HEK293 (cell line): ENCODE data around the gene MYO1B.

Experiments used
- CTCF ChIA-PET: fragments of 350-600 bp; formaldehyde crosslinking; extraction: SDS; loops from one replicate; lab custom pipeline; 2021; ENCODE audit warnings: antibody characterized with exemption; lab: Yijun Ruan, JAX
- POLR2A ChIA-PET: fragments of 300-600 bp; formaldehyde crosslinking; extraction: SDS; loops from one replicate; lab custom pipeline; 2020; ENCODE audit warnings: antibody characterized with exemption, inconsistent platforms; lab: Yijun Ruan, JAX
- H3K27ac ChIP-seq: fragments of 200-500 bp; sonication (Bioruptor generic); 2 replicates; pipeline ENCODE4 v1.5.1; 2014; ENCODE audit warnings: low read depth, low read length, control low read depth, inconsistent platforms; ENCODE audit errors: extremely low read depth
- H3K36me3 ChIP-seq, 2 experiments: fragments of 200-500 bp in 1 of 2; sonication (Bioruptor generic) in 1 of 2; 1 replicate in 1 of 2; 2 replicates in 1 of 2; pipeline ENCODE4 v1.5.1; 2014 to 2017; ENCODE audit warnings: inconsistent platforms in 2 of 2, low read length in 2 of 2; ENCODE audit not compliant: control insufficient read depth in 2 of 2, insufficient read depth in 1 of 2
- H3K4me1 ChIP-seq: fragments of 200-500 bp; sonication (Bioruptor generic); 2 replicates; pipeline ENCODE4 v1.5.1; 2014; ENCODE audit warnings: mild to moderate bottlenecking, low read length, inconsistent platforms; ENCODE audit not compliant: control insufficient read depth, insufficient read depth
- H3K4me3 ChIP-seq: 2 replicates; pipeline ENCODE4 v1.5.1; 2011; ENCODE audit warnings: low read depth, mild to moderate bottlenecking, control low read depth, low read length, moderate library complexity
- H3K9me3 ChIP-seq: fragments of 200-500 bp; sonication (Bioruptor generic); 2 replicates; pipeline ENCODE4 v1.5.1; 2014; ENCODE audit warnings: low read depth, low read length, inconsistent platforms; ENCODE audit not compliant: control insufficient read depth, insufficient read depth
- ATF2 ChIP-seq: fragments of 450-650 bp; formaldehyde crosslinking; IDR thresholded peaks from 2 replicates; pipeline ENCODE4 v1.5.1; 2016; ENCODE audit warnings: missing biosample characterization, missing genetic modification characterization, low read depth
- HOXC10 ChIP-seq: sonication (generic); formaldehyde crosslinking; IDR thresholded peaks from 2 replicates; pipeline ENCODE4 v1.8.1; 2023; ENCODE audit warnings: mild to moderate bottlenecking, missing genetic modification reagents
- IKZF3 ChIP-seq: fragments of 450-650 bp; IDR thresholded peaks from 2 replicates; pipeline ENCODE4 v1.5.0; 2018; ENCODE audit warnings: missing biosample characterization, mild to moderate bottlenecking, missing genetic modification characterization, moderate library complexity
- KLF16 ChIP-seq: fragments of 450-650 bp; formaldehyde crosslinking; IDR thresholded peaks from 2 replicates; pipeline ENCODE4 v1.5.1; 2017; ENCODE audit warnings: missing biosample characterization, missing genetic modification characterization
- MZF1 ChIP-seq: fragments of 450-650 bp; formaldehyde crosslinking; IDR thresholded peaks from 2 replicates; pipeline ENCODE4 v1.5.1; 2017; ENCODE audit warnings: missing biosample characterization, missing genetic modification characterization, borderline replicate concordance
- OSR2 ChIP-seq: fragments of 450-650 bp; formaldehyde crosslinking; IDR thresholded peaks from 2 replicates; pipeline ENCODE4 v1.5.1; 2016; ENCODE audit warnings: missing biosample characterization, missing genetic modification characterization
- PRDM6 ChIP-seq: fragments of 450-650 bp; formaldehyde crosslinking; IDR thresholded peaks from 2 replicates; pipeline ENCODE4 v1.5.1; 2017; ENCODE audit warnings: missing biosample characterization, missing genetic modification characterization
- SCRT1 ChIP-seq: fragments of 450-650 bp; formaldehyde crosslinking; IDR thresholded peaks from 2 replicates; pipeline ENCODE4 v1.5.1; 2016; ENCODE audit warnings: missing biosample characterization, missing genetic modification characterization, borderline replicate concordance
- TSHZ1 ChIP-seq: fragments of 450-650 bp; formaldehyde crosslinking; IDR thresholded peaks from 2 replicates; pipeline ENCODE4 v1.5.1; 2016; ENCODE audit warnings: missing biosample characterization, missing genetic modification characterization, borderline replicate concordance
- ZBTB1 ChIP-seq: fragments of 450-650 bp; formaldehyde crosslinking; IDR thresholded peaks from 2 replicates; pipeline ENCODE4 v1.5.1; 2016; ENCODE audit warnings: missing biosample characterization, missing genetic modification characterization
- ZFP3 ChIP-seq: fragments of 450-650 bp; formaldehyde crosslinking; IDR thresholded peaks from 2 replicates; pipeline ENCODE4 v1.5.1; 2016; ENCODE audit warnings: low read depth, missing biosample characterization, missing genetic modification characterization
- ZNF114 ChIP-seq: fragments of 450-650 bp; formaldehyde crosslinking; IDR thresholded peaks from 2 replicates; pipeline ENCODE4 v1.5.0; 2017; ENCODE audit warnings: missing biosample characterization, missing genetic modification characterization
- ZNF121 ChIP-seq: fragments of 450-650 bp; formaldehyde crosslinking; IDR thresholded peaks from 2 replicates; pipeline ENCODE4 v1.5.1; 2016; ENCODE audit warnings: missing biosample characterization, missing genetic modification characterization
- ZNF146 ChIP-seq: fragments of 450-650 bp; formaldehyde crosslinking; IDR thresholded peaks from 2 replicates; pipeline ENCODE4 v1.5.1; 2016; ENCODE audit warnings: missing biosample characterization, missing genetic modification characterization
- ZNF157 ChIP-seq: fragments of 450-650 bp; formaldehyde crosslinking; IDR thresholded peaks from 2 replicates; pipeline ENCODE4 v1.5.1; 2016; ENCODE audit warnings: missing biosample characterization, missing genetic modification characterization
- ZNF341 ChIP-seq: fragments of 450-650 bp; formaldehyde crosslinking; IDR thresholded peaks from 2 replicates; pipeline ENCODE4; 2016; ENCODE audit warnings: low read depth, missing biosample characterization, missing genetic modification characterization
- ZNF488 ChIP-seq: fragments of 450-650 bp; formaldehyde crosslinking; IDR thresholded peaks from 2 replicates; pipeline ENCODE4 v1.5.1; 2016; ENCODE audit warnings: missing biosample characterization, missing genetic modification characterization
- ZNF501 ChIP-seq: fragments of 450-650 bp; formaldehyde crosslinking; IDR thresholded peaks from 2 replicates; pipeline ENCODE4 v1.5.1; 2016; ENCODE audit warnings: missing biosample characterization, missing genetic modification characterization
- ZNF621 ChIP-seq: fragments of 450-650 bp; formaldehyde crosslinking; IDR thresholded peaks from 2 replicates; pipeline ENCODE4 v1.5.1; 2017; ENCODE audit warnings: missing biosample characterization, missing genetic modification characterization
- ZNF660 ChIP-seq: fragments of 450-650 bp; IDR thresholded peaks from 2 replicates; pipeline ENCODE4 v1.5.1; 2018; ENCODE audit warnings: missing biosample characterization, mild to moderate bottlenecking, missing genetic modification characterization
- TF ChIP-seq, protein P1 (sequence below): fragments of 450-650 bp; formaldehyde crosslinking; IDR thresholded peaks from 2 replicates; pipeline ENCODE4 v1.5.1; 2016; ENCODE audit warnings: missing biosample characterization, missing genetic modification characterization
- TF ChIP-seq, protein P2 (sequence below): fragments of 450-650 bp; formaldehyde crosslinking; IDR thresholded peaks from 2 replicates; pipeline ENCODE4 v1.5.1; 2016; ENCODE audit warnings: missing biosample characterization, missing genetic modification characterization, borderline replicate concordance

Gene MYO1B

GRCh38 chr2:191202881-191203397 is 42.3 kb upstream of the MYO1B start (continued):
- TF ChIP-seq ZNF621 (tag by site-specific recombination) (no peak), ATF2 (tag by site-specific recombination) (no peak), ZFP3 (tag by site-specific recombination) (no peak), TSHZ1 (tag by site-specific recombination) (no peak), IKZF3 (tag by site-specific recombination) (no peak), HOXC10 (CRISPR knock-in tag) (no peak), ZNF501 (tag by site-specific recombination) (no peak), ZNF488 (no peak)
- TF ChIP-seq, protein P1, sequence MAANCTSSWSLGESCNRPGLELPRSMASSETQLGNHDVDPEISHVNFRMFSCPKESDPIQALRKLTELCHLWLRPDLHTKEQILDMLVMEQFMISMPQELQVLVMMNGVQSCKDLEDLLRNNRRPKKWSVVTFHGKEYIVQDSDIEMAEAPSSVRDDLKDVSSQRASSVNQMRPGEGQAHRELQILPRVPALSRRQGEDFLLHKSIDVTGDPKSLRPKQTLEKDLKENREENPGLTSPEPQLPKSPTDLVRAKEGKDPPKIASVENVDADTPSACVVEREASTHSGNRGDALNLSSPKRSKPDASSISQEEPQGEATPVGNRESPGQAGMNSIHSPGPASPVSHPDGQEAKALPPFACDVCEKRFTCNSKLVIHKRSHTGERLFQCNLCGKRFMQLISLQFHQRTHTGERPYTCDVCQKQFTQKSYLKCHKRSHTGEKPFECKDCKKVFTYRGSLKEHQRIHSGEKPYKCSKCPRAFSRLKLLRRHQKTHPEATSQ (tag by site-specific recombination), result no peak

DNA sequence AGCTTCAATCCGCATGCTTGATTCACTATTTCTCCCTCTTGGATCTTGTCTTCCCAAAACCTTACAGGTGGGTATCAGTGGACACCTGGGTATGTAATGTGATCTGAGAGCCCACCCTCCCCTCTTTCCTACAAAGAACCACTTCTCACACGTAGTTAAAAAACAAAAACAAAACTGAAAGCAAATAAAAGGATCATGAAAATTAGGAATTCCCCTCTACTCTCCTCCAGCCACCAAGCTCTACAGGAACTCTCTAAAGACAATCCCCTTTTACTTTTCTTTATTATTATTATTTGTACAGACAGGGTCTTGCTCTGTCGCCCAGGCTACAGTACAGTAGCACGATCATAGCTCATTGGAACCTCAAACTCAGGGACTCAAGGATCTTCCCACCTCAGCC is 40.8 kb upstream of the MYO1B start:
- ChIA-PET CTCF (no interaction called here), POLR2A (no interaction called here)
- no peak overlapping the region for H3K4me3 ChIP-seq
- no peaks in the 10 kb centered on the region for H3K9me3 ChIP-seq
- H3K36me3 ChIP-seq, result no peaks in the 10 kb centered on the region
- H3K27ac ChIP-seq, result no peak overlapping the region
- H3K4me1 ChIP-seq, result no peaks in the 10 kb centered on the region
- TF ChIP-seq ZNF114 (tag by site-specific recombination) (no peak), ZNF121 (tag by site-specific recombination) (no peak), PRDM6 (tag by site-specific recombination) (no peak), KLF16 (tag by site-specific recombination) (no peak), SCRT1 (tag by site-specific recombination) (no peak), ZNF341 (no peak), ZNF157 (no peak), ZNF660 (tag by site-specific recombination) (no peak), ZBTB1 (tag by site-specific recombination) (no peak), MZF1 (no peak), OSR2 (tag by site-specific recombination) (no peak), ZNF146 (tag by site-specific recombination) (no peak)
- TF ChIP-seq, protein P2, sequence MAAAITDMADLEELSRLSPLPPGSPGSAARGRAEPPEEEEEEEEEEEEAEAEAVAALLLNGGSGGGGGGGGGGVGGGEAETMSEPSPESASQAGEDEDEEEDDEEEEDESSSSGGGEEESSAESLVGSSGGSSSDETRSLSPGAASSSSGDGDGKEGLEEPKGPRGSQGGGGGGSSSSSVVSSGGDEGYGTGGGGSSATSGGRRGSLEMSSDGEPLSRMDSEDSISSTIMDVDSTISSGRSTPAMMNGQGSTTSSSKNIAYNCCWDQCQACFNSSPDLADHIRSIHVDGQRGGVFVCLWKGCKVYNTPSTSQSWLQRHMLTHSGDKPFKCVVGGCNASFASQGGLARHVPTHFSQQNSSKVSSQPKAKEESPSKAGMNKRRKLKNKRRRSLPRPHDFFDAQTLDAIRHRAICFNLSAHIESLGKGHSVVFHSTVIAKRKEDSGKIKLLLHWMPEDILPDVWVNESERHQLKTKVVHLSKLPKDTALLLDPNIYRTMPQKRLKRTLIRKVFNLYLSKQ (tag by site-specific recombination), result no peak
